ENCODE data around the gene METTL13.

DNA sequence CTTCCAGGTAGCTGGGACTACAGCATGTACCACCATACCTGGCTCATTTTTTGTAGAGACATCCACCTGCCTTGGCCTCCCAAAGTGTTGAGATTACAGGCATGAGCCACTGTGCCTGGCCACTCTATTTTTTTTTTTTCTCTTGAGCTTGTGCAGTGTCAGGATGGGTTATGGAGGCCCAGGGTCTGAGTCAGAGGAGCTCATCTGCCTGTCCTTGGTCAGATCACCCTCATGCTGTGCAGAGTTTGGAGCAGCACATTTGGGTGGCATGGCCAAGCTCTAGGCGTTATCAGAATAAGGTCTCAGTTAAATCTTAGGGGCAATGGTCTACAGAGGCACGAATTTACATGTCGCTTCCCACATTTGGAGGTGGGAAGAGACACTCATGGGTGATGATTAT, 16.9 kb downstream of the METTL13 start:
- TF ChIP-seq EZH2phosphoT487 (IDR thresholded peaks at IDR 0.05; ENCODE audit: insufficient read depth, low read depth) (no peak), EZH2 (IDR thresholded peaks at IDR 0.05; ENCODE audit: insufficient read depth, poor library complexity, severe bottlenecking) (no peak)

Data from GM23248 (cell line).